T-helper 2 cell treated with Interferon-gamma antibody and Interleukin-4, amounts not matched to agents 5 μg/mL and 100 μg/mL, for 36 hours (primary cell): ENCODE data around the gene PDE4A.

Experiments
- DNase-seq: peaks from one replicate; pipeline ENCODE4 v3.0.0; 2021; ENCODE audit warnings: low spot score
- H3K27ac Mint-ChIP-seq: one replicate; pipeline ENCODE4 v1.8.0; 2021; ENCODE audit warnings: mild to moderate bottlenecking, mixed read lengths
- H3K27me3 Mint-ChIP-seq: one replicate; pipeline ENCODE4 v1.8.0; 2021; ENCODE audit warnings: low read depth, mixed read lengths
- H3K36me3 Mint-ChIP-seq: one replicate; pipeline ENCODE4 v1.8.0; 2021; ENCODE audit warnings: low read depth, mixed read lengths
- H3K4me1 Mint-ChIP-seq: one replicate; pipeline ENCODE4 v1.8.0; 2021; ENCODE audit warnings: low read depth, mixed read lengths
- H3K4me3 Mint-ChIP-seq: one replicate; pipeline ENCODE4 v1.8.0; 2022; ENCODE audit warnings: mild to moderate bottlenecking, moderate library complexity, mixed read lengths
- H3K9me3 Mint-ChIP-seq: one replicate; pipeline ENCODE4 v1.8.0; 2021; ENCODE audit warnings: mixed read lengths

Gene PDE4A

GRCh38 chr19:10412257-10412977 is 7.9 kb upstream of the PDE4A start:
- Mint-ChIP-seq H3K4me1 (peaks cover 66% of the 10 kb centered on the region), H3K27me3 (no peaks in the 10 kb centered on the region), H3K27ac (peak overlapping the region; percentile 93), H3K9me3 (no peaks in the 10 kb centered on the region), H3K36me3 (peaks cover 11% of the 10 kb centered on the region), H3K4me3 (peak overlapping the region; percentile 64)
- peak; percentile 59 for DNase-seq

- Mint-ChIP-seq H3K4me1 (peaks cover 50% of the 10 kb centered on the region), H3K36me3 (peaks cover 10% of the 10 kb centered on the region), H3K27ac (peak overlapping the region; percentile 98), H3K27me3 (no peaks in the 10 kb centered on the region), H3K4me3 (peak overlapping the region; percentile 85), H3K9me3 (no peaks in the 10 kb centered on the region)
- no peak for DNase-seq
Measured at GRCh38 chr19:10416083-10416379, 4.3 kb upstream of the PDE4A start.

DNA sequence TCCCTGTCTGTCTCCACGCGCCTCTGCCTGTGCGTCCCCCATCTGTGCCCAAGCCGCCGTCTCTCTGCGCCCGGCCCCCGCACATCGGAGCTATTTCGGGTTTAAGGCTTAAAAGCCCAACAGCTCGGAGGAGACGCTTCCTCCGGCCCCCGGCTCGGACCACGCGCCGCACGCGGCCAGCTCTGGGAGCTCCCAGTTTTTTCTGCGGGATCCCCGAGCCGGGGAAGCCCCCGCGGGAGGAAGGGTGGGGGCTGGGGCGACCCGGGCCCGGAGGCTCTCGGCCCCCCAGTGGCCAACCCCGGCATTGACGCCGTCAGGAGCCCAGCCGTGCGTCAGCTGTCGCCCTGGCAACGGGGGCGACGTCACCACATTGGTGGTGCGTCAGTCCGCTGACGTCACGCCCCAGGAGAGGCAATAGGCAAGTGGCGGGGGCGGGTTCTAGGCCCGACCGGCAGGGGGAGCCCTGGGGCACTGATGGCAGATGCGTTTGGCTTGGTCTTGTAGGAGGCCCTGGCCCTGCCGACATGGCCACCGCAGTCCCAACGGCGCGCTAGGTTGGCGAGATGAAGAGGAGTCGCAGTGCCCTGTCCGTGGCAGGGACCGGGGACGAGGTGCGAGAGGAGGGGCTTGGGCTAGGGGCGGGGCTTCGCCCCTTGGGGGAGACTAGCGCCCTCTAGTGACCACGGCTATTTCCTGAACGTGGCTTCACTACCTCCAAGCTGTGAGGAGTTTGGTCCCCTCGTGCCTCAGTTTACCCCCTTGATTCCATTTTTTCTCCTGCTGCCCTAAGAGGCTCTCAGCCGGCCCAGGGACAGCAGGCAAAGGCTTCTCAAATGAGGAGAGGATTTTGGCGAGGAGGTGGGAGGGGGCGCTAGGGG is 3.7 kb upstream of the PDE4A start:
- peak overlapping the region; percentile 85 for H3K4me3 Mint-ChIP-seq
- peaks cover 14% of the 10 kb centered on the region for H3K36me3 Mint-ChIP-seq
- peaks cover 50% of the 10 kb centered on the region for H3K4me1 Mint-ChIP-seq
- DNase-seq = peak; percentile 96
- peak overlapping the region; percentile 98 for H3K27ac Mint-ChIP-seq
- H3K27me3 Mint-ChIP-seq = no peaks in the 10 kb centered on the region
- H3K9me3 Mint-ChIP-seq = no peaks in the 10 kb centered on the region

DNA sequence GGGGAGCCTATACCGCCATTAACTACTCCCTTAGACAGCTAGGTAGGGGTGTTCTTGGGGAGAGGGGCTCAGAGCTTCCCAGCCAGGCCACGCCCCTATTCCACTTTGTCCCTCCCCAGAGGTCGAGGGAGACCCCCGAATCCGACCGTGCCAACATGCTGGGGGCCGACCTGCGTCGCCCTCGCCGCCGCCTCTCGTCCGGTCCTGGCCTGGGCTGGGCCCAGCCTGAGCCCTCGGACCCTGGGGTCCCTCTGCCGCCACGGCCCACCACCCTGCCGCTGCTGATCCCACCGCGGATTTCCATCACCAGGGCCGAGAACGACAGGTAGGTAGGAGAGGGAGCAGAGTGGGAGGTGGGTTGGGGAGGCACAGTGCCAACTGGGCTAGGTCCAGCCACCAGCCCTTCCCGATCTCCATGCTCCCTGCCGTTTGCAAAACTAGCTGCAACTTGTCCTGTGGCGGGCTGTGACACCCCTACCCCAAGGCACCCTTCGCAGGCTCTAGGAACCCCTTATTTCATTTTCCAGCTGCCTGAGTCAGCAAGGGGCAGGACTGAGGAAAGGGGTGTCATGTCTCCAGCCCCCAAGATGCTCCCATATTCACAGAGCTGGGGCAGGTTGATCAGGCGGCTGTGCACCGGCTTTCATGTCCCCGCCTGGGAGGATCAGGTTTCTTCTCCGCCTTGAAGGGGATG is 2.6 kb upstream of the PDE4A start:
- Mint-ChIP-seq H3K36me3 (peaks cover 17% of the 10 kb centered on the region), H3K4me3 (peak overlapping the region; percentile 97), H3K27ac (peak overlapping the region; percentile 80), H3K27me3 (no peaks in the 10 kb centered on the region), H3K4me1 (peaks cover 53% of the 10 kb centered on the region), H3K9me3 (no peaks in the 10 kb centered on the region)
- no peak for DNase-seq

DNA sequence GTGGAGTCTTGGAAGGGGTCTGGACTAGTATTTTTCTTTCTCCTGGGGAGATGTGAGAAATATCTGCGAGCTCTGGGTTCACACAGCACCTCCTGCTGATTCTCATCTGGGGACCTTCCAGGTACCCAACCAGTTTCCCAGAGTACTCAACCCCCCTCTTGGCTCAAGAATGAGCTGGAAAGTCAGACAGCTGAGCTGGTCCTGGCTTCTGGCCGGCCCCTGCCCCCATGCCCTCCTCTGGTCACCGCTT is 2.2 kb upstream of the PDE4A start:
- peak overlapping the region; percentile 80 for H3K27ac Mint-ChIP-seq
- peak overlapping the region; percentile 97 for H3K4me3 Mint-ChIP-seq
- peaks cover 17% of the 10 kb centered on the region for H3K36me3 Mint-ChIP-seq
- H3K9me3 Mint-ChIP-seq = no peaks in the 10 kb centered on the region
- peaks cover 53% of the 10 kb centered on the region for H3K4me1 Mint-ChIP-seq
- DNase-seq = no peak
- H3K27me3 Mint-ChIP-seq = no peaks in the 10 kb centered on the region

- Mint-ChIP-seq H3K27me3 (no peaks in the 10 kb centered on the region), H3K4me1 (peaks cover 54% of the 10 kb centered on the region), H3K36me3 (peaks cover 17% of the 10 kb centered on the region), H3K9me3 (no peaks in the 10 kb centered on the region), H3K27ac (peak overlapping the region; percentile 80), H3K4me3 (peak overlapping the region; percentile 97)
- DNase-seq = no peak
Measured at GRCh38 chr19:10418485-10419199, 1.7 kb upstream of the PDE4A start.

DNA sequence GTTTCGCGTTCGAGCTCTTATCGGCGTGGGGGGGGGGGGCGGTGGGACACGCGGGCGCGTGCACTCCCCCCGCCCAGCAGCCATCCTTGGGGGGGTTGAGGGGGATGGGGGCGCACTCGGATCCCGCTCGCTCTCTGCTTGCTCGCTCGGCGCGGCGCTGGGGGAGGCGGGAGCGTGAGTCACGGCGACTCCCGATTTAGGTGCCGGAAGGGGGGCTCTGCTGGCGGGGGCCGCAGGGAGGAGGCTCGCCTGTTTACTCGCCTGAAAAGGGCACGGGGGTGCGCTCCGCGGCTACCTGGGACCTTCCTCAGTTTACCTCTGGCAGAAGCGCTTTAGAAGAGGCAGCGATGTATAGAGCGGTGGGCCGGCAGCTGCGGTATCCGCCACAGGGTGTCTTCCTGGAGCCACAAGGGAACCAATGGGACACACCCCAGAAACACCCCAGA is 1.1 kb upstream of the PDE4A start:
- DNase-seq = no peak
- H3K4me3 Mint-ChIP-seq = peak overlapping the region; percentile 97
- peaks cover 53% of the 10 kb centered on the region for H3K4me1 Mint-ChIP-seq
- no peaks in the 10 kb centered on the region for H3K9me3 Mint-ChIP-seq
- H3K27ac Mint-ChIP-seq = peak overlapping the region; percentile 91
- H3K27me3 Mint-ChIP-seq = no peaks in the 10 kb centered on the region
- H3K36me3 Mint-ChIP-seq = peaks cover 16% of the 10 kb centered on the region

DNA sequence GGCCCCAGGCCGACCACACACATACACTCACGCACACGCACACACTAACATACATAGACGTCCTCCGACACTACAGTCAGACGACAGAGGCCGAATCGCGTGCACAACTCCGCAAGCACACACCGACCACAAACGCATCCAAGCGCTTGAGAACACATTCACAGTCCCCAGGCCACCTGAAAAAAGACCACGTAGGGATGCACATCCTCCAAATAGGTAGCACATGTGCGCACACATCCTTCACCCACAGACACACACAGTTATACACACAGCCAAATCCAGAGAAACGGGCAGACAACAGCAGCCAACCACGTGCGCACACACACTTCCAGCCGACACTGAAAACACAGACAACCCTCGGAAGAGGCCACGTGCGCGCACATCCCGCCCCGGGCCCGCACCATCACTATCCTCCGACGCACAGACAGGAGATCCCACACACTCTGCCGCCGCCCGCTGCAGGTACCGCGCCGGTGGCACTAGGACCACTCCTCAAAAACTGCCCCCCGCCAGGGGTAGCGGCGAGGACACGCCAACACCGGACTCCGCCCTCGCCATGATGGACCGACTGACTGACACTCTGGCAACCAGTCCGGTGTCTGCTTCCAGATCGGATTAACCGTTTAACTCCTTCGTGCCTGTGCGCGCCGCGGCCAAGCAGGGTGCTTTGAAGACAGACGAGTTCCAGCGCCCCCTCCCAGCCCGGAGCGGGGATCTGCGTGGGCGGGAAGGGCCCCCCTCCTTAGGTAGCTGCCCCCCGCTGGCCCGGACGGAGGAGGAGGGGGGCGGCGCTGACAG is 493 bp upstream of the PDE4A start:
- DNase-seq = peak; percentile 83
- H3K27me3 Mint-ChIP-seq = no peaks in the 10 kb centered on the region
- H3K4me1 Mint-ChIP-seq = peaks cover 53% of the 10 kb centered on the region
- peaks cover 16% of the 10 kb centered on the region for H3K36me3 Mint-ChIP-seq
- peak overlapping the region; percentile 97 for H3K4me3 Mint-ChIP-seq
- no peaks in the 10 kb centered on the region for H3K9me3 Mint-ChIP-seq
- peak overlapping the region; percentile 91 for H3K27ac Mint-ChIP-seq

DNA sequence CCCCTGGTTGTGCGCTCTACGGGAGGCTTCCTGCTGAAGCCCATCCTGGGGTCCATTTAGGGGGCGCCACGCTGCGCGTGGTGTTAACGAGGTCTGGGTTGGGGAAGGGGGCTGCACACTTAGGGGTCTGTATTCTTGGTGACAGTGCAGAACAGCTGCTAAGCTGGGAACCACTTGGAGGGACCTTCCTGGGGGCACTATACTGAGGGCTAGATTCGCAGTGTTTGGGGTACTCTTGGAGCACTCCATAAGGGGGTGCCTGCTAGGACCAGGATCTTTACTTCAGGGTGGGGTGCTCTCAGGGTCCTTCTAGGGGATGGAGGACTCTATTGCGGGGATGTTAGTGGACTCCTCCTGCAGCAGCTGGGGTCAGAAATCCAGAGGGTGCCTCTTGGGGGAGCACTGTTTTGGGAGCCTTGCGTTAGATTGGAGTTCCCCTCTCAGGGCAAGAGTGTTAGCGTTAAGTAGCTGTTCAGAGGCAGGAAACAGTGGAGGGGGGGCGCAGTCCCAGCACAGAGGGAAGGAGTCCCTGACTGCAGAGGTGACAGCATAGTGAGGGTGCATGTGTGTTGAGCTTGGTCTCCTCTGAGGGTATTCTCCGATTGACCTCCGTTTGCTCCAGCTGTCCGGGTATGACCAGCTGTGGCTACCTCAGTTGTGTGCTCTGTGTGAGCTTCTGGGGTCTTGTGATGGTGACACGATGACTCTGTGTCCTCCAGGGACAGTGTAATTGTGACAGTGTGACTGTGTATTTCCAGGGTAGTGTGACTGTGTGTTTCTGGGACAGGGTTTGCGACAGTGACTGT is 1.1 kb downstream of the PDE4A start:
- Mint-ChIP-seq H3K36me3 (peaks cover 19% of the 10 kb centered on the region), H3K27ac (peak overlapping the region; percentile 85)
- DNase-seq = no peak

DNA sequence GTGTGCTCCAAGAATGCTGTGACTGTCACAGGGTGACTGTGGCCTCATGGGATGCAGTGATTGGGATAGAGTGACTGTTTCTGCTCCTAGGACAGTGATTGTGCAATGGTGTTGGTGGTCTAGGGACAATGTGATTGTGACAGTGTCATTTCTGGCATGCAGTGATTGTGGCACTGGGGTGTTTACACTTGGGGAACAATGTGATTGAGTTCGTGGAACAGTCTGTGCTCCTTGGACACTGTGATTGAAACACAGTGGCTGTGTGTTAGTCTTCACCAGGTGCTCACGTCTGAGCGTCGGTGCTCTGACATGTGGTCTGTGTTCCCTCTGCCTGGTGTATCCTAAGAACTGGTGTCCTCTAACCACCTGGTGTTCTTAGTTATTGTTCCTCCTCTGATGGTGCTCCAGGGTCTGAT is 1.7 kb downstream of the PDE4A start:
- Mint-ChIP-seq H3K9me3 (no peaks in the 10 kb centered on the region), H3K36me3 (peaks cover 17% of the 10 kb centered on the region), H3K27me3 (no peaks in the 10 kb centered on the region), H3K27ac (peak overlapping the region; percentile 85), H3K4me3 (peak overlapping the region; percentile 96), H3K4me1 (peaks cover 56% of the 10 kb centered on the region)
- DNase-seq = no peak

More for the DNA sequence above, 1.1 kb downstream of the PDE4A start:
- peak overlapping the region; percentile 96 for H3K4me3 Mint-ChIP-seq
- no peaks in the 10 kb centered on the region for H3K27me3 Mint-ChIP-seq
- peaks cover 58% of the 10 kb centered on the region for H3K4me1 Mint-ChIP-seq
- no peaks in the 10 kb centered on the region for H3K9me3 Mint-ChIP-seq

DNA sequence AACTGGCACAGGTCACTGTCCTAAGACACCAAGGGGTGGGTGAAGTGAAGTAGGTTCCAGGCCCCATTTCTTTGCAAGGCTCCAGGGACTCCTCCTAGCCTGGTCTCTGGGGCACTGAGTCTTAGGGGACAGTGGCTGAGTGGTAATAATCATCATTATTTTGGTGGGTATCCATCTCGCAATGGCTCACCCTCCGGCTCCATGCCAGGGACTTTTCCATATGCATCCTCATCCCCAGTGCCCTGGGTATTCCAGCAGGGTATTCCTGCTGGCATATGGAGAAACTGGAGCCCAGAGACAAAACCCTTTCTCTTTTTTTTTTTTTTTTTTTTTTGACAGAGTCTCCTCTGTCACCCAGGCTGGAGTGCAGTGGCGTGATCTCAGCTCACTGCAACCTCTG is 2.5 kb downstream of the PDE4A start:
- Mint-ChIP-seq H3K27me3 (no peaks in the 10 kb centered on the region), H3K4me1 (peaks cover 61% of the 10 kb centered on the region), H3K4me3 (peak overlapping the region; percentile 96), H3K27ac (peak overlapping the region; percentile 51), H3K9me3 (no peaks in the 10 kb centered on the region), H3K36me3 (peaks cover 20% of the 10 kb centered on the region)
- DNase-seq = no peak

- peaks cover 64% of the 10 kb centered on the region for H3K4me1 Mint-ChIP-seq
- peak overlapping the region; percentile 80 for H3K27ac Mint-ChIP-seq
- peak overlapping the region; percentile 96 for H3K4me3 Mint-ChIP-seq
- DNase-seq = peak; percentile 73
- no peaks in the 10 kb centered on the region for H3K9me3 Mint-ChIP-seq
- H3K27me3 Mint-ChIP-seq = peaks cover 2% of the 10 kb centered on the region
- H3K36me3 Mint-ChIP-seq = peaks cover 23% of the 10 kb centered on the region
Measured at GRCh38 chr19:10424011-10424637, 3.8 kb downstream of the PDE4A start.
